Ishikawa (cell line): ENCODE measurements around the gene RNF121.

Experiments used
- CEBPB ChIP-seq: IDR thresholded peaks from 2 replicates; pipeline ENCODE4 v1.6.1; 2012
- CREB1 ChIP-seq: IDR thresholded peaks from 2 replicates; pipeline ENCODE4 v1.6.1; 2012; ENCODE audit warnings: low read depth
- EGR1 ChIP-seq: IDR thresholded peaks from 2 replicates; pipeline ENCODE4 v1.6.1; 2012
- EP300 ChIP-seq: IDR thresholded peaks from 2 replicates; pipeline ENCODE4 v1.6.1; 2012; ENCODE audit warnings: borderline replicate concordance
- FOXM1 ChIP-seq: IDR thresholded peaks from 2 replicates; pipeline ENCODE4 v1.6.1; 2012; ENCODE audit warnings: low read depth, borderline replicate concordance
- NFIC ChIP-seq: IDR thresholded peaks from 2 replicates; pipeline ENCODE4 v1.6.1; 2012
- RAD21 ChIP-seq: IDR thresholded peaks from 2 replicates; pipeline ENCODE4 v1.6.1; 2012; ENCODE audit warnings: low read depth
- REST ChIP-seq: IDR thresholded peaks from 2 replicates; pipeline ENCODE4 v1.6.1; 2012; ENCODE audit warnings: low read depth, mild to moderate bottlenecking
- TAF1 ChIP-seq: IDR thresholded peaks from 2 replicates; pipeline ENCODE4 v1.6.1; 2012; ENCODE audit warnings: low read depth, mild to moderate bottlenecking
- TCF12 ChIP-seq: IDR thresholded peaks from 2 replicates; pipeline ENCODE4 v1.6.1; 2012; ENCODE audit warnings: low read depth
- TEAD4 ChIP-seq: IDR thresholded peaks from 2 replicates; pipeline ENCODE4 v1.6.1; 2012
- YY1 ChIP-seq: IDR thresholded peaks from 2 replicates; pipeline ENCODE4 v1.6.1; 2012; ENCODE audit warnings: low read depth
- ZBTB7A ChIP-seq: IDR thresholded peaks from 2 replicates; pipeline ENCODE4 v1.6.1; 2012; ENCODE audit warnings: low read depth
- TF ChIP-seq, protein P1 (sequence below): IDR thresholded peaks from 2 replicates; pipeline ENCODE4 v1.6.1; 2012
- TF ChIP-seq, protein P2 (sequence below): IDR thresholded peaks from 2 replicates; pipeline ENCODE4 v1.6.1; 2012

Gene RNF121

GRCh38 chr11:71962428-71963038, 33.7 kb downstream of the RNF121 start:
- TF ChIP-seq REST (no peak), RAD21 (no peak), TAF1 (no peak), FOXM1 (no peak), TCF12 (no peak), CEBPB (no peak), EP300 (no peak)
- TF ChIP-seq, protein P1, sequence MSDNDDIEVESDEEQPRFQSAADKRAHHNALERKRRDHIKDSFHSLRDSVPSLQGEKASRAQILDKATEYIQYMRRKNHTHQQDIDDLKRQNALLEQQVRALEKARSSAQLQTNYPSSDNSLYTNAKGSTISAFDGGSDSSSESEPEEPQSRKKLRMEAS: no peak

- no peak for TF ChIP-seq TAF1
- no peak for TF ChIP-seq EGR1
- TF ChIP-seq CREB1: no peak
- TF ChIP-seq, protein P2, sequence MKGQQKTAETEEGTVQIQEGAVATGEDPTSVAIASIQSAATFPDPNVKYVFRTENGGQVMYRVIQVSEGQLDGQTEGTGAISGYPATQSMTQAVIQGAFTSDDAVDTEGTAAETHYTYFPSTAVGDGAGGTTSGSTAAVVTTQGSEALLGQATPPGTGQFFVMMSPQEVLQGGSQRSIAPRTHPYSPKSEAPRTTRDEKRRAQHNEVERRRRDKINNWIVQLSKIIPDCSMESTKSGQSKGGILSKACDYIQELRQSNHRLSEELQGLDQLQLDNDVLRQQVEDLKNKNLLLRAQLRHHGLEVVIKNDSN: no peak
- no peak for TF ChIP-seq ZBTB7A
- TF ChIP-seq CEBPB: no peak
- TF ChIP-seq TEAD4: no peak
- TF ChIP-seq FOXM1: no peak
- TF ChIP-seq TCF12: no peak
- no peak for TF ChIP-seq RAD21
- no peak for TF ChIP-seq EP300
- no peak for TF ChIP-seq NFIC
- no peak for TF ChIP-seq REST
- TF ChIP-seq, protein P1: no peak
- no peak for TF ChIP-seq YY1
Measured at GRCh38 chr11:71963468-71963867, 34.6 kb downstream of the RNF121 start.

GRCh38 chr11:71964641-71965040, 35.8 kb downstream of the RNF121 start:
- TF ChIP-seq, protein P1: no peak
- TF ChIP-seq REST (no peak), CREB1 (no peak), NFIC (no peak), TAF1 (no peak), CEBPB (no peak), YY1 (no peak), FOXM1 (no peak), RAD21 (no peak), EGR1 (no peak), TEAD4 (no peak), ZBTB7A (no peak), TCF12 (no peak), EP300 (no peak)
- TF ChIP-seq, protein P2: no peak

- TF ChIP-seq REST: no peak
- no peak for TF ChIP-seq YY1
- TF ChIP-seq ZBTB7A: no peak
- no peak for TF ChIP-seq EP300
- no peak for TF ChIP-seq TEAD4
- TF ChIP-seq, protein P2: no peak
- no peak for TF ChIP-seq EGR1
- no peak for TF ChIP-seq CREB1
- TF ChIP-seq, protein P1: no peak
- TF ChIP-seq RAD21: no peak
- TF ChIP-seq CEBPB: no peak
- TF ChIP-seq TCF12: no peak
- TF ChIP-seq FOXM1: no peak
- no peak for TF ChIP-seq TAF1
- TF ChIP-seq NFIC: no peak
Measured at GRCh38 chr11:71971680-71972079, 42.8 kb downstream of the RNF121 start.
